Stimulated activated CD4-positive, alpha-beta T cell treated with anti-CD3 and anti-CD28 coated beads, Interleukin-2, amount 100 ng/mL, for 24 hours (primary cell): ENCODE measurements around the gene B4GALNT4.
"Not testable (repeated sequence)": the region's sequence is repeated elsewhere in the genome, so short reads cannot be mapped to it uniquely, and the experiment has no call there.

Source experiments
- DNase-seq, 2 donors: peaks; one replicate each; pipeline ENCODE4 v3.0.0-alpha.2; 2020

Gene B4GALNT4

GRCh38 chr11:369336-370018, at the start of gene B4GALNT4:
Gene B4GALNT4 (plus strand): TSS chr11:369499. CDS start chr11:369804, 305 bp downstream.
- DNase-seq: peak in 1 of 2 donors; percentile 52

GRCh38 chr11:319888-320273, 49.4 kb upstream of the B4GALNT4 start:
- peak in 1 of 2 donors; percentile 45 for DNase-seq

- DNase-seq: no peak
These were observed 45.1 kb upstream of the B4GALNT4 start for GRCh38 chr11:324156-324555.

- DNase-seq: not testable (repeated sequence)
These were observed 44.4 kb upstream of the B4GALNT4 start for GRCh38 chr11:324593-325517.

GRCh38 chr11:325796-326591, 43.3 kb upstream of the B4GALNT4 start:
- DNase-seq: no peak

- DNase-seq: no peak
These were observed 42.8 kb upstream of the B4GALNT4 start for GRCh38 chr11:326592-326841.

- peak; percentile 51 to 74 for DNase-seq
These were observed 42.3 kb upstream of the B4GALNT4 start for GRCh38 chr11:326842-327580.

GRCh38 chr11:327581-327923, 41.7 kb upstream of the B4GALNT4 start:
- no peak for DNase-seq

- DNase-seq: no peak
These were observed 41.3 kb upstream of the B4GALNT4 start for GRCh38 chr11:328012-328411.

GRCh38 chr11:328516-329100, 40.7 kb upstream of the B4GALNT4 start:
- not testable (repeated sequence) for DNase-seq

GRCh38 chr11:329886-330253, 39.4 kb upstream of the B4GALNT4 start:
- DNase-seq: no peak

- no peak for DNase-seq
These were observed 39.0 kb upstream of the B4GALNT4 start for GRCh38 chr11:330307-330693.

- DNase-seq: no peak
These were observed 38.5 kb upstream of the B4GALNT4 start for GRCh38 chr11:330694-331357.

GRCh38 chr11:331358-332060, 37.8 kb upstream of the B4GALNT4 start:
- DNase-seq: no peak

- no peak for DNase-seq
These were observed 36.4 kb upstream of the B4GALNT4 start for GRCh38 chr11:332651-333480.

GRCh38 chr11:333616-334263, 35.6 kb upstream of the B4GALNT4 start:
- DNase-seq: not testable (repeated sequence)

- DNase-seq: no peak
These were observed 34.9 kb upstream of the B4GALNT4 start for GRCh38 chr11:334264-334994.

GRCh38 chr11:335779-336658, 33.3 kb upstream of the B4GALNT4 start:
- DNase-seq: no peak
